Measurements from ENCODE around the gene SASH3. TPM values are rescaled to one million over a fixed set of nuclear protein-coding genes. Genes with fewer than 3 reads are reported as not detected.
"Not testable (repeated sequence)": the region's sequence is repeated elsewhere in the genome, so short reads cannot be mapped to it uniquely, and the experiment has no call there.

The SASH3 gene
- not detected in 2 replicates for total RNA-seq

DNA sequence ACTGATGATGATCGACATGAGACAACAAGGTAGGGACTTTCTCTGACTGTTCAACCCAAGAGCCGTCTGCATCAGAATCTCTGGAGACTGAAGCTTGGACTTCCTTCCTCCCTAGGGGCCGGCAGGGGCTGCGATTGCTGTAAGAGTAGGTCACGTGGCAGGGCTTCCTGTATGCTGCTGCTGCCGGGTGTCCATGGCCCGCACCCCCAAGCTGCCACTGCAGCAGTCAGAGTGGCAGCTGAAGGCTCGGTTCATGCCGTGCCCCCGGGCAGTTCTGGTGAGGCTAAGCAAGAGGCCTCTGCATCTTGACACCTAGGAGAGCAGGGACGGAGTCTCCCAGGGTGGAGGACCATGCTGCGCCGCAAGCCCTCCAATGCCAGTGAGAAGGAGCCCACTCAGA is at the start of gene SASH3:
SASH3 (plus strand) TSS at position 203 of the 400 bp plus-strand sequence; CDS start at position 352, 149 bp downstream.
- no peak for DNase-seq

DNA sequence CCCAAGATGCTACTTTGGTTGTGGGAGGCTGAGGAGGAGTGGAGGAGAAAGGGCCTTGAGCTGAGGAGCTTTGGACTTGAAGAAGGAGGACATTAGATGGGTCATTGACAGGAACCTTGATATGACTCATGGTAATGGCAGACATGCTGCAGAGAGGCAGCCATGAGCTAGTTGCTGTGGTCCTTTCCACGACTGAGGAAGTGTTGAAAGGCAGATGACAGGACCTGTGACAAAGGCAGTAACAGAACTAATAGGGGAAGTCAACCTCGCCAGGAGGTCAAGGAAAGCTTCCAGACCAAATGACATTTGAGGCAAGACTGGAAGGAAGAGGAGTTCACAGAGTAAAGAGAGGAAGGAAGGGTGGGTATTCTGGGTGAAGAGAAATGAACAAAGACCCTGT is 48.5 kb upstream of the SASH3 start:
- DNase-seq = no peak

DNA sequence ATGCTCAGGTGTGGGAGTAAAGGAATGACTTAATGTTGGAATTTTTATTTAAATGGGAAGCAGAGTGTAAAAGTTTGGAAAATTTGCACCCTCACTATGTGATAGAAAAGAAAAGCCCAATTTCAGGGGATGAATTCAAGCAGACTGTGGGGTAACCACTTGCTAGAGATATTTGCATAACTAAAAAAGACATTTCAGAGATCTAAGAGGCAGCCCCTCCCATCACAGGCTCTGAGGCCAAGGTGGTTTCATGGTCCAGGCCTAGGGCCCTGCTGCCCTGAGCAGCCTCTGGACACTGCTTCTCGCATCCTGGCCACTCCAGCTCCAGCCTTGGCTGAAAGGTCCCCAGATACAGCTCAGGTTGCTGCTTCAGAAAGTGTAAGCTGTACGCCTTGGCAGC is 46.9 kb upstream of the SASH3 start:
- no peak for DNase-seq

DNA sequence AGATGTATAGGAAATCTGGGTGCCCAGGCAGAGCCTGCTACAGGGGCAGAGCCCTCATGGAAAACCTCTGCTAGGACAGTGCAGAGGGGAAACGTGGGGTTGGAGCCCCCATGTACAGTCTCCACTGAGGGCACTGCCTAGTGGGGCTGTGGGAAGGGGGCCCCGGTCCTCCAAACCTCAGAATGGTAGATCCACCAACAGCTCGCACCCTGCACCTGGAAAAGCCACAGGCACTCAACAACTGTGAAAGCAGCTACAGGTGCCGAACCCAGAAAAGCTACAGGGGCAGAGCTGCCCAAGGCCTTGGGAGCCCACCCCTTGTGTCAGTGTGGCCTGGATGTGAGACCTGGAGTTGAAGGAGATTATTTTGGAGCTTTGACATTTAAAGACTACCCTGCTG is 46.4 kb upstream of the SASH3 start:
- no peak for DNase-seq

DNA sequence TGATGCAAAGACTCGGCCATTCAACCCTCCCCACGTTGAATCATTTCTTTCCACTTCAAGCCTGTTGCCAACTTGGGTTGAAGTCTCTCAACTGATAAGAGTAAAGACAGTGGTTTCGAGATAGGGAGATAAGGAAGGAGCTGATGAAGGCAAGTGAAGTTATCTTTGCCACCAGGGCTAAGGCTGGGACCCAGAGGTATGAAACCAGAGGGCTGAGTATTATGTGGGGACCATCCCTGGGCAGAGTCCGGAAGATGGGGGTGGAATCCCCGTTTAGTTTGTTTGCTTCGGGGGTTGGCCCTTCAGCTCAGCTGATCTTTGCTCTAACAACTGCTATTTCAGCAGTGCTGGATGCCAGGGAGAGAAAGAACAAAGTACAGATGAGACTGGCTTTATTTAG is 43.3 kb upstream of the SASH3 start:
- DNase-seq = no peak

DNA sequence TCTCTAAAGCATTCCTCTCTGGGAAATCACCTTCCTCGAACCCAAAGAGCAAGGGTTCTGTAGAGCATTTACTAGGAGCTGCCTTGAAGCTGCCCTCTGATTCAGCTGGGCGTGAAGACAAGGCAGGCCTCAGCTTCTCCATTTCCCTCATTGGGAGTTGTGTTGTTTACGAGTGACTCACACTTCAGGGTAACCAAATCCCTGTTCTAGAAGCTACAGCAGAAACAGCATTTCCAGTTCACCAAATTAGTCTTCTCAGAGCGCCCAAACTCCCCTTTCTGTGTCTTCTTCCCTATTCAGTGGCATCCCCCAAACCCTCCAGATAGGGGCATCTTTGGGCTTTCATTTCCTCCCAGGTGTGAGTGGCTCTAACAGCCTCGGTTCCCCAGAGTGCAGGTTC is 41.8 kb upstream of the SASH3 start:
- no peak for DNase-seq

DNA sequence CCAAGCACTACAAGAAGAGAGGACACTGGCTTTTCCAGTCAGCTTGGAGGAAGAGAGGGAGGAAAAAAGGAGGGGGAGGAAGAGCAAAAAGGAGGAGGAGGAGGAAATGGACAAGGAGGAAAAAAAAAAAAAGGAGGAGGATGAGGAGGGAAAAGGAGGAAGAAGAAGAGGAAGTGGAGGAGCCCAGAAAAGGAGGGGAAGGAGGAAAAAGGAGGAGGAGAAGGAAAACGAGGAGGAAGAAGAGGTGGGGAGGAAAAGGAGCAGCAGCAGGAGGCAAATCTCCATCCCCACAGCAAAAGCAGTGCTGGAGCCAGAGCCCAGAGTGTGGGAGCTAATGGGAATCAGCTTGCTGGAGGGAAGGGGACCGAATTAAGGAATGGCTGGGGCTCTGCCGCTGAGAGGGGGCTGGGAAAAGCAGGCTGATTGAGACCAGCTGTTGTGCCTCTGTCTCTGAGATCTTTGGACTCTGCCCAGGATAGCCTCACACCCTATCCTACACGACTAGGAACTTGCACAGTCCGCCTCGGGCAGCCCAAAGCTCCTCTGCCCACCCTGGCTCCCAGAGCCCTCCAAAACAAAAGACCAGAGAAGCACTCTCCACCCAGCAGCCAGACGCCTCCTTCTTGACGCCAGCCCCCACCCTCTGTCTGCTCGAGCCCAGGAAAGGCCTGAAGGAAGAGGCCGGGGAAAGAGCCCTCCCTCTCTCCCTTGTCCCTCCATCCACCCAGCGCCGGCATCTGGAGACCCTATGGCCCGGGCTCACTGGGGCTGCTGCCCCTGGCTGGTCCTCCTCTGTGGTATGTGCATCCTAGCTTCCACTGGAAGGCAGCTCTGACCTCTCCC is 41.1 kb upstream of the SASH3 start, which contains the start of gene XPNPEP2:
XPNPEP2 (plus strand) TSS at position 514 of the 843 bp plus-strand sequence; CDS start at position 749, 235 bp downstream.
- DNase-seq = no peak

DNA sequence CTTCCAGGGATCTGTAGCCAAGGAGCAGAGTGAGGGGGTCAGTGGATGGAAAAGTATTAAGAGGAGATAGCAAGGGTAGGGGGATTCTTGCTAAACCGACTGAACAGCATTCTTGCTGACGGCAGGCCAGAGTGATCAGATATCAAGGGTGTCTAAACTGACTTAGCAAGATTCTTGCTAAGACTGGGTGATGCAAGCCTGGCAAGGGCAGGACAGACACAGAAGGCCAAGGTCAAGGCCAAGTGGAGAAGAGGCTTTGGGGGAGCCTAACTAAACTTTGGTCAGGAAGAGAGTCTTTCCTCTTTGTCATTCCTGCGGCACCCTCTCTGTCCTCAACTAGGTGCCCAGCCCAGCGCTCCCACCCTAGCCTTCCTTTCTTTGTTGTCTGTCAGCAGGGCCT is 40.2 kb upstream of the SASH3 start:
- DNase-seq = no peak

DNA sequence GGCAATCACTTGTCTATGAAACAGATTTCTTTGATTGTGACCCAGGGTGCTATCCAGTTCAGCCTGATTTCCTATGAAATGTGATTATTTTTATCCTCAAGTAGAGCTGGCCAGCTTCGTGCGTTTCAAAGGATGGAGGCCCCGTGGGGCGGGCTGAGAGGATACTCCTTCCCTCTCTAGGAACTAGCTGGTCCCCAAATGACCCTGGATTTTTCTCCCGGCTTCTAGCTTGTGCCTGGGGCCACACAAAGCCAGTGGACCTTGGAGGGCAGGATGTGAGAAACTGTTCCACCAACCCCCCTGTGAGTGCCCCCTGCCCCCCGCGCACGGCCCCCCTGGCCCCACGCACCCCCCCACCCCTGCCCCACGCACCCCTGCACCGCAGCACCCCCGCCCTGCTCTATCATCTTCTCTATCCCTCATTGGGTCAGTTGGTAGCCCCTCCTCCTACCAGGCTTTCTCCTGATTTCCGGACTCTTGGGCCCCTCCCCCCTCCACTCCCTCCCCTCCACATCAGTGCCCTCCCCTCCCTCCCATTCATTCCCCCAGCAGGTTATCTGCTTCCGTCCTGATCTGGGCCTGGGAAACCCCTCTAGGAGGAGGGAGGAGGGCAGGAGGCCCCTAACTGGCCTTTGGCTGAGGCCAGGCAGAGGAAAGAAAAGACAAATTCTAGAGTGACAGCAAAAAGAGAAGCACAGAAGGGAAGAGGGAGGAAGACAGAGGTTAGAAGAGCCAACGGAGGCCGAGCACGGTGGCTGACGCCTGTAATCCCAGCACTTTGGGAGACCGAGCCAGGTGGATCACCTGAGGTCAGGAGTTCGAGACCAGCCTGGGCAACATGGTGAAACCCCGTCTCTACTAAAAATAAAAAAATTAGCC is 37.6 kb upstream of the SASH3 start:
- no peak for DNase-seq

DNA sequence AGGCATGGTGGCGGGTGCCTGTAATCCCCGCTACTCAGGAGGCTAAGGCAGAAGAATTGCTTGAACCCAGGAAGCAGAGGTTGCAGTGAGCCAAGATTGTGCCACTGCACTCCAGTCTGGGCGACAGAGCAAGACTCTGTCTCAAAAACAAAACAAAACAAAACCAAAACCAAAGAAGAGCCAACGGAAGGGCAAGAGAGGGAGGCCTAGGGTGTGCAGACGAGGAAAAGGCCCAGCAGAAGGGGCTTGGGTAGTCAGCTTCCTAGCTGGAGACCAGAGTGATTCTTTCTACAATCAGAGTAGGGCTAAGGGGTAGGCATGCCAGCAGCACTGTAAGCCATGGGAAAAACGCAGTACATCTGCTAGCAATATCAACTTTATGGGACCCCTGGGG is 37.0 kb upstream of the SASH3 start:
- DNase-seq = not testable (repeated sequence)

DNA sequence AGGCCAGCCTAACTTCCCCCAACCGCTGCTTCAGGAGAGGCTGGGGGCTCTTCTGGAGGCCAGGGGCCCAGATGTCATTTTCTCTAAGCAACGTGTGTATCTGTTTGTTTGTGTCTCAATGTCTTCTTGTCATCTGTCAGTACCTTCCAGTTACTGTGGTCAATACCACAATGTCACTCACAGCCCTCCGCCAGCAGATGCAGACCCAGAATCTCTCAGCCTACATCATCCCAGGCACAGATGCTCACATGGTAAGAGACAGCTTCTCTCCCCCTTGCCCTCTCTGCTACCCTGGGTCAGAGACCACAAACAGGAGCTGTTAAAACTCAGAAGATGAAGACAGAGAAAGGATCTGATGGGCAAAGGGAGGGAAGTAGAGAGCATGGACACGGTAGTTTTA is 35.9 kb upstream of the SASH3 start:
- no peak for DNase-seq

DNA sequence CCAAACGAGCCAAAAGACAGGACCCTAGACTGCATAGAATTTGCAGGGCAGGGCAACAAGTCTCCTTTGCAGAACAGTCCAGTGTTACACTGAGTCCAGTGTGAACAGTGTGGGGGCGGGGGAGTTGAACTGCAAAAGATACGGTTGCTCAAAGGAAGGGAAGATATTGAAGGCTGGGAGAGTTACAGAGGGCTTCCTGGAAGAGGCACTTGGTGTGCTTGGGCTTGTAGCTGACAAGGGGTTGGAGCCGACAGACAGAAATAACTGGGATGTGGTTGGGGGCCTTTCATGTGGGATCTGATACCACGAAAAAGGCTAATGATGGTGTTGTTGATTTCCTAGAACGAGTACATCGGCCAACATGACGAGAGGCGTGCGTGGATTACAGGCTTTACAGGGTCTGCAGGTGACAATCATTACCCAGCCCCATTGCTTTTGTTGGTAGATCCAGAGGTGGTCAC is 34.9 kb upstream of the SASH3 start:
- no peak for DNase-seq

DNA sequence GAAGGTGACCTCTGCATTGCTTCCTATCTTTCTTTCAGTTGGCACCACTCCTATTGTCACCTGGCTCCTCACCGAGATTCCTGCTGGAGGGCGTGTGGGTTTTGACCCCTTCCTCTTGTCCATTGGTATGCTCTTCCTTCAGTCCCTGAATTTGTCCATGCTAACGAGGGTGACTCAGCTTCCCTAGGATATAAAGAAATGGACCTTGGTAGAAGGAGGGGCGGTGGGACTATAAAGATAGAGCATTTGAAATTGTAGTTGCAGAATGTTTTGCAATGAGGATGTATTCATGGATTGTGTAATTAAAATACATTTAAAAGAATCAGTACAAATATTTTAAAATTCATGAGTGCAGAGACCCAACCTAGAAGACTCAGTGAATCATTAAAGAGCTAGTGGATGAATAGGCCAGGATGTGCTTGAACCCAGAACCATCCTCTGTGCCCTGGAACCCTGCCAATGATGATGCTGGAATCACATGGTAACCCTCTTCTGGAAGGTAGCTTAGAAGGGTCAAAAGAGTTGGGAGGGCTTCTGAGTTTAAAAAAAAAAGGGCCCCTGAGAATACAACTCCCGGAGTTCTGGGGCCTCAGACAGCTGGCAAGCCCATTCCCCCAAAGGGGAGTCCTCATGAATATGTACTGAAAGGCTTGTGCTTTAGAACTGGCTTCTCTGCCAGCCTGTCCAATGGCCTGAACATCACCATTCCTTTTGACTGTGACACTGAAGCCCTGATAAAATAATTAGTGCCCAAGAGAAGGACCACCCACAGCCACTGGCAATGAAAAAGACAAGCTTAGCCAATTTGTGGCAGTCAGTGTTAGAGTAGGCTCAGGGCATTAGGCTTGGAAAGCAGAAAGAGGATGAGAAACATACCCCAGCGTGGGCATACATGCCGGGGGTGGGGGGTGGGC is 32.9 kb upstream of the SASH3 start:
- no peak for DNase-seq

DNA sequence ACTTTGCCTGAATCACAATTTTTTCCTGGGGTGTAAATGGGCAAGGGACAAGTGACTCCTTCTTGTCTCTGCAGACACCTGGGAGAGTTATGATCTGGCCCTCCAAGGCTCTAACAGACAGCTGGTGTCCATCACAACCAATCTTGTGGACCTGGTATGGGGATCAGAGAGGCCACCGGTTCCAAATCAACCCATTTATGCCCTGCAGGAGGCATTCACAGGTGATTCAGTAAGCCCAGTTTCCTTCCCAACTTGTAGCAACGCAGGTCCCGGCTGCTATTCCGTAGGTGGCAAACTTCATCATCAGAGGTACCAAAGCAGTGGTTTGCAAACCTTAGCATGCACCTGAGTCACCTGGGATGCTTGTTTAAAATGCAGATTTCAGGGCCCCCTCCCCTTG is 32.2 kb upstream of the SASH3 start:
- DNase-seq = no peak

DNA sequence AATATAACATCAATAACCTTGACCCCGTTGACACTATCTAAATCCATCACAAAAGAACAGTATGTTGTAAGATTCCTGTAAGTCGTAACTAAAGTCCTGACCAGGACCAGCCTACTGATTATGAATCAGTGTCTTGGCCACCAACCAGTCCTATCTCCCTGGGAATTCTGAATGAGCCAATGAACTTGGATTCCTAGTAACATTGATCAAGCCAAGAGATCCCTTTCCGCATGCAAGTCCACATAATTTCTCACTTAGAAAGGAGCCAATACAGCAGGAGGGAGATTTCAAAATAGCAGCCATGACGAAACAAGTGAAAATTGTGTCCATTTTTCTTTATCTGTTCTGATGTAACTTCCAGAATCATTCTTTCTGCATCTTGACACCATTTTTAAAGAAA is 31.4 kb upstream of the SASH3 start:
- DNase-seq = no peak

DNA sequence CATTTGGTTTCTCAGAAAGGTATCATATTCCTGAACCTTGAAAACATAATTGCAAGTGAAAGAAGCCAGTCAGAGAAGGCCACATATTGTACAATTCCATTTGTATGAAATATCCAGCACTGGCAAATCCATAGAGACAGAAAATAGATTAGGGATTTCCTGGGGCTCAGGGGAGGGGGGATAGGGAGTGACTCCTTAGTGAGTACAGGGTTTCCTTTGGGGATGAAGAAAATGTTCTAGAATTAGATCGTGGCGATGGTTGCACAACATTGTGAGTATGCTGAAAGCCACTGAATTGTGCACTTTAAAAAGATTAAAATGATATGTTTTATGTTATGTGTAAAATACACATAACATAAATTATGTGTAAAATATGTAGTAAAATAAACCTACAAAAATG is 30.7 kb upstream of the SASH3 start:
- DNase-seq = no peak

DNA sequence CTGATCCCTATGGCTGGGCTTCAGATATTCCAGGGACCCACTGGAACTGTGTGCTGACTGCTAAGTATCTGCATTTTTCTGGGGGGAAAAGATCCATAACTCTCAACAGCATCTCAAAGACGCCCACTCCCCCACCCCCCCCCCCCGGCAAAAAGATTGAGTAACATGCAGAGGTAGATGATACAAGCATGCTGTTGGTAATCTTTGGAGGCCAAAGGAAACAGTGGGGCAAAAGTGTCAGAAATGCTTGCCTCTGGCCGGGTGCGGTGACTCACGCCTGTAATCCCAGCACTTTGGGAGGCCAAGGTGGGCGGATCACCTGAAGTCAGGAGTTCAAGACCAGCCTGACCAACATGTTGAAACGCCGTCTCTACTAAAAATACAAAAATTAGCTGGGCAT is 28.8 kb upstream of the SASH3 start:
- DNase-seq = no peak

DNA sequence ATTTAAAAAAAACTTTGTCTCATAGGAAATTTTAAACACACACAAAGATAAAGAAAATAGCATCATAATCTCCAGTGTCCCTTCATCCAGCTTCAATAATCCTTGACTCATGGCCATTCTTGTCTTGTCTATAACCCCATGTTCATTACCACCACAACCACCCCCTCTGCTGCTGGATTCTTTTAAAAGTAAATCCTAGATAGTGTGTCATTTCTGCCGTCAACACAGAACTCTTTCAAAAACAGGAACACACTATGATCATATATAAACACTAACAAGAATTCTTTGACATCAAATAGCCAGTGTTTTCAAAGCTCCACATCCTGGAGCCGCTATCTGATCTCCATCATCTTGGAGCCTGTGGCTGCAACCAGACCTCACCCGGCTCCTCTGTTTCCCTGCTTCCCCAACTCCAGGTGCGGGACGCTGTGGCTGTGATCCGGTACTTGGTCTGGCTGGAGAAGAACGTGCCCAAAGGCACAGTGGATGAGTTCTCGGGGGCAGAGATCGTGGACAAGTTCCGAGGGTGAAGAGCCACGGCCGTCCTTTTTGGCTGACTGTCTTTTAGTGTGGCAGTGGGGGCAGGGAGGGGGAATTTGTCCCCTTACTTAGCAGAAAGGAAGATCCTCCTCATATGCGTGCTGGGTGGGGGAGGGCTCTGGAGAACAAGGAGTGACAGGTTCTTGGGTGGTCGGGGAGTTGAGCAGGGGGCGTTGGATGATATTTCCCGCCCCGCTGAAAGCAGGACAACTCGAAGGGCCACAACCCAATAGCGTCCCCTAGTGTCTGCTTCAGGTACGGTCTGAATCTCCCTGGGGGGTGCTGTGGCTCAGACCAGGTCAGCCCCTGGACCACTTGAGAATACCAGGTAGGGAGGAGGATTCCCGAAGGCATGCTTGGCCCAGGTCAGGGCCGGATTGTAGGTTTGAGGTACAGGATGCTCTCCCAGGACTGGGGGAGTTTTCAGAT is 25.4 kb upstream of the SASH3 start:
- peak; percentile 22 for DNase-seq

DNA sequence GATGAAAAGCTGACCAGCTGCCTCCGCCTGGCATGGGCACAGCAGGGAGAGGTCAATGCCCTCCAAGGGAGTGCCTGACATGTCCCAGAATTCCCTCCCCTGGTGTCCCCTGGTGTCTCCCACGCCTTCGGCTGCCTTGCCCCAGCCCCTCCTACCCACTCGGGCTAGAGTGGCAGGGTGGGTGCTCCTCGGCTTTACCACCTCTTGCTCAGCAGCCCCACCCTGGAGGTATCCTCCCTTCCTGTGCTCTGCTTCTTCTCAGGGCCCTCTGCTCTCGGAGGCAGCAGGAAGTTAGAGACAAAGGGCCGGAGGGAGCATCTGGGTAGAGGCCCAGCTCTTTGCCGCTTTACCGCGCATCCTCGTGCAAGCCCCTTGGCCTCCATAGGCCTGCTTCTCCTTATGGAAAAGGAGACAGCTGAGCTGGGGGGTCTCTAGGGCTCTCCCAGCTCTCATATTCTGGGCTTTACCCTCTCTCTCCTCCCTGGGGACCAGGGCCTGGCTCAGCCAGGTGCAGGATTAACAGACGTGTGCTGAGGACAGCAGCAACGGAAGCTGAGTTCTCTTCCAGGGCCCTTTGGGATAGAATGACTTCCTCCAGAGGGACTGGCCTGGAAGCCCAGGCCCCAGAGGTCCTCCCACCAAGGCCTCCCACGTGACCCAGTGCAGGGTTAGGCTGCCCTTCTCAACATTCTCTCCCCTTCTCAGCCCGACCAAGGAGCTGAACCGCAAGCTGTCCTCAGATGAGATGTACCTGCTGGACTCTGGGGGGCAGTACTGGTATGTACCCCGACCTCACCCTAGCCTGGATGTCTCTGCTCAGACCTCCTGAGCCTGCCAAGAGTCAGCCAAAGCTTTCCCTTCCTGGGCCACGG is 23.7 kb upstream of the SASH3 start:
- no peak for DNase-seq

DNA sequence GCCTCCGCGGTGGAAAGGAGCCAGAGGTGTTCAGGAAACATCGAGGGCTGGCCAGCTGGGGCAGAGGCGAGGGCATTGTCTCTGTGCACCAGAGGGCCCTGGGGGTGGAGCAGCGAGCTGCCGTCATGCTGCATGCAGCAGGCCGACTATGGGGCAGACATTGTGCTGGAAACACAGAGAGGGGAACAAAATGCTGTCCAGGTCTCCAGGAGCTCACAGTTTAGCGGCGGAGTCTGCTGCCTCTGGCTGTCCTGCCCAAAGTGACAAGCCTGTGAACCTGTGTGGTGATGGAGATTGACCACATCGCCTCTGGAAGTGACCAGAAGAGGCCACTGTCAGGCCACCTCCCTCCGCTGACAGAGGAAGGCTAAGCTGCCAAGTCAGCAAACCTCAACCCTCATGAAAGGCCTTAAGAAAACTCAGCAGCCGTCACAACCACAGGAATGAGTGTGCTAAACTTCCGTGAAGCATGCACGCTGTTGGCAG is 20.1 kb upstream of the SASH3 start:
- peak; percentile 57 for DNase-seq
